Measurements from ENCODE around the gene ROBO4.

Gene ROBO4

GRCh38 chr11:124879493-124880289 lies 18.0 kb downstream of the ROBO4 start:
- ChIA-PET POLR2A (no interaction called here), CTCF (interaction anchor here (1.0 to 5.4 kb wide), 3 partner anchors 9 to 14 kb away, joined by 3 to 39 read pairs (median 5); no protein-coding TSS in a partner anchor)
- peak overlapping the region in 2 of 7 experiments; percentile 16 to 20 for H3K4me3 ChIP-seq (ENCODE audit: control insufficient read depth in 1 of 7, extremely low read depth in 1 of 7, insufficient read depth in 4 of 7, low read depth in 2 of 7, low read length in 6 of 7)
- no peak for DNase-seq
- 84% methylated on average over 5 of the region's 16 CpGs for WGBS (ENCODE audit: insufficient coverage)
- no peaks in the 10 kb centered on the region for H3K9me3 ChIP-seq (ENCODE audit: control extremely low read depth in 1 of 5, control insufficient read depth in 4 of 5, insufficient read depth in 2 of 5, low read depth in 1 of 5, low read length in 4 of 5)
- H3K27me3 ChIP-seq (replicated peaks in 2 of 5; ENCODE audit: control insufficient read depth in 4 of 5, insufficient read depth in 5 of 5, low read length in 4 of 5) = peaks cover 0 to 11% (median 9%) of the 10 kb centered on the region in 5 experiments
- peaks cover 0 to 55% (median 42%) of the 10 kb centered on the region in 4 experiments for H3K4me1 ChIP-seq (ENCODE audit: control extremely low read depth in 1 of 4, control insufficient read depth in 4 of 4, insufficient read depth in 4 of 4, low read length in 3 of 4)
- H3K27ac ChIP-seq (ENCODE audit: insufficient read depth in 1 of 2, low read depth in 1 of 2, low read length in 2 of 2, poor library complexity in 1 of 2, severe bottlenecking in 2 of 2) = no peak overlapping the region
- peaks cover 2 to 19% (median 8%) of the 10 kb centered on the region in 4 experiments for H3K36me3 ChIP-seq (ENCODE audit: control insufficient read depth in 4 of 4, insufficient read depth in 4 of 4, low read length in 3 of 4)

GRCh38 chr11:124878759-124879492 lies 18.7 kb downstream of the ROBO4 start:
- Histone ChIP-seq H3K4me3 (ENCODE audit: control insufficient read depth in 1 of 7, extremely low read depth in 1 of 7, insufficient read depth in 4 of 7, low read depth in 2 of 7, low read length in 6 of 7) (no peak overlapping the region), H3K27me3 (replicated peaks in 2 of 5; ENCODE audit: control insufficient read depth in 4 of 5, insufficient read depth in 5 of 5, low read length in 4 of 5) (peaks cover 0 to 16% (median 12%) of the 10 kb centered on the region in 5 experiments), H3K36me3 (ENCODE audit: control insufficient read depth in 4 of 4, insufficient read depth in 4 of 4, low read length in 3 of 4) (peaks cover 0 to 11% (median 5%) of the 10 kb centered on the region in 4 experiments), H3K9me3 (ENCODE audit: control extremely low read depth in 1 of 5, control insufficient read depth in 4 of 5, insufficient read depth in 2 of 5, low read depth in 1 of 5, low read length in 4 of 5) (no peaks in the 10 kb centered on the region), H3K27ac (ENCODE audit: insufficient read depth in 1 of 2, low read depth in 1 of 2, low read length in 2 of 2, poor library complexity in 1 of 2, severe bottlenecking in 2 of 2) (no peak overlapping the region), H3K4me1 (ENCODE audit: control extremely low read depth in 1 of 4, control insufficient read depth in 4 of 4, insufficient read depth in 4 of 4, low read length in 3 of 4) (peaks cover 0 to 55% (median 42%) of the 10 kb centered on the region in 4 experiments)
- POLR2A ChIA-PET = interaction anchor here (1.1 kb wide), 1 partner anchor 181 kb away, joined by 3 read pairs; no protein-coding TSS in a partner anchor
- no peak for DNase-seq
- CTCF ChIA-PET = interaction anchor here (1.0 to 5.4 kb wide), 6 partner anchors 8 to 42 kb away, joined by 3 to 39 read pairs (median 6); no protein-coding TSS in a partner anchor
- 95% methylated on average over 9 of the region's 11 CpGs for WGBS (ENCODE audit: insufficient coverage)

GRCh38 chr11:124877910-124878758 lies 19.5 kb downstream of the ROBO4 start:
- DNase-seq = no peak
- ChIA-PET POLR2A (interaction anchor here (1.1 kb wide), 1 partner anchor 182 kb away, joined by 3 read pairs; no protein-coding TSS in a partner anchor), CTCF (interaction anchor here (1.0 to 1.4 kb wide), 4 partner anchors 9 to 76 kb away, joined by 3 to 6 read pairs (median 5); partner anchors contain the start of gene CCDC15)
- peaks cover 0 to 55% (median 42%) of the 10 kb centered on the region in 4 experiments for H3K4me1 ChIP-seq (ENCODE audit: control extremely low read depth in 1 of 4, control insufficient read depth in 4 of 4, insufficient read depth in 4 of 4, low read length in 3 of 4)
- no peak overlapping the region for H3K27ac ChIP-seq (ENCODE audit: insufficient read depth in 1 of 2, low read depth in 1 of 2, low read length in 2 of 2, poor library complexity in 1 of 2, severe bottlenecking in 2 of 2)
- H3K4me3 ChIP-seq (ENCODE audit: control insufficient read depth in 1 of 7, extremely low read depth in 1 of 7, insufficient read depth in 4 of 7, low read depth in 2 of 7, low read length in 6 of 7) = peak overlapping the region in 5 of 7 experiments; percentile 2 to 89 (median 74)
- peaks cover 0 to 24% (median 17%) of the 10 kb centered on the region in 5 experiments for H3K27me3 ChIP-seq (replicated peaks in 2 of 5; ENCODE audit: control insufficient read depth in 4 of 5, insufficient read depth in 5 of 5, low read length in 4 of 5)
- H3K36me3 ChIP-seq (ENCODE audit: control insufficient read depth in 4 of 4, insufficient read depth in 4 of 4, low read length in 3 of 4) = peaks cover 0 to 8% (median 5%) of the 10 kb centered on the region in 4 experiments
- H3K9me3 ChIP-seq (ENCODE audit: control extremely low read depth in 1 of 5, control insufficient read depth in 4 of 5, insufficient read depth in 2 of 5, low read depth in 1 of 5, low read length in 4 of 5) = no peaks in the 10 kb centered on the region
- 75% methylated on average over 12 of the region's 17 CpGs for WGBS (ENCODE audit: insufficient coverage)

- peaks cover 0 to 5% (median 2%) of the 10 kb centered on the region in 4 experiments for H3K36me3 ChIP-seq (ENCODE audit: control insufficient read depth in 4 of 4, insufficient read depth in 4 of 4, low read length in 3 of 4)
- H3K9me3 ChIP-seq (ENCODE audit: control extremely low read depth in 1 of 5, control insufficient read depth in 4 of 5, insufficient read depth in 2 of 5, low read depth in 1 of 5, low read length in 4 of 5) = no peaks in the 10 kb centered on the region
- ChIA-PET CTCF (interaction anchor here (1.0 to 1.4 kb wide), 4 partner anchors 10 to 76 kb away, joined by 3 to 6 read pairs (median 5); partner anchors contain the start of gene CCDC15), POLR2A (interaction anchor here (1.1 kb wide), 1 partner anchor 182 kb away, joined by 3 read pairs; no protein-coding TSS in a partner anchor)
- H3K4me1 ChIP-seq (ENCODE audit: control extremely low read depth in 1 of 4, control insufficient read depth in 4 of 4, insufficient read depth in 4 of 4, low read length in 3 of 4) = peaks cover 0 to 55% (median 42%) of the 10 kb centered on the region in 4 experiments
- no peak overlapping the region for H3K27ac ChIP-seq (ENCODE audit: insufficient read depth in 1 of 2, low read depth in 1 of 2, low read length in 2 of 2, poor library complexity in 1 of 2, severe bottlenecking in 2 of 2)
- peaks cover 0 to 30% (median 23%) of the 10 kb centered on the region in 5 experiments for H3K27me3 ChIP-seq (replicated peaks in 2 of 5; ENCODE audit: control insufficient read depth in 4 of 5, insufficient read depth in 5 of 5, low read length in 4 of 5)
- WGBS (ENCODE audit: insufficient coverage) = 23% methylated on average over 4 of the region's 10 CpGs
- no peak for DNase-seq
- H3K4me3 ChIP-seq (ENCODE audit: control insufficient read depth in 1 of 7, extremely low read depth in 1 of 7, insufficient read depth in 4 of 7, low read depth in 2 of 7, low read length in 6 of 7) = peak overlapping the region in 6 of 7 experiments; percentile 53 to 89 (median 73)
These were observed 20.1 kb downstream of the ROBO4 start for GRCh38 chr11:124877631-124877909.

- Histone ChIP-seq H3K9me3 (ENCODE audit: control extremely low read depth in 1 of 5, control insufficient read depth in 4 of 5, insufficient read depth in 2 of 5, low read depth in 1 of 5, low read length in 4 of 5) (no peaks in the 10 kb centered on the region), H3K27ac (ENCODE audit: insufficient read depth in 1 of 2, low read depth in 1 of 2, low read length in 2 of 2, poor library complexity in 1 of 2, severe bottlenecking in 2 of 2) (peak overlapping the region; percentile 15 to 75), H3K4me1 (ENCODE audit: control extremely low read depth in 1 of 4, control insufficient read depth in 4 of 4, insufficient read depth in 4 of 4, low read length in 3 of 4) (peaks cover 0 to 55% (median 42%) of the 10 kb centered on the region in 4 experiments), H3K36me3 (ENCODE audit: control insufficient read depth in 4 of 4, insufficient read depth in 4 of 4, low read length in 3 of 4) (peaks cover 0 to 4% (median under 1%) of the 10 kb centered on the region in 4 experiments), H3K4me3 (ENCODE audit: control insufficient read depth in 1 of 7, extremely low read depth in 1 of 7, insufficient read depth in 4 of 7, low read depth in 2 of 7, low read length in 6 of 7) (peak overlapping the region; percentile 40 to 89 (median 72)), H3K27me3 (replicated peaks in 2 of 5; ENCODE audit: control insufficient read depth in 4 of 5, insufficient read depth in 5 of 5, low read length in 4 of 5) (peaks cover 0 to 35% (median 26%) of the 10 kb centered on the region in 5 experiments)
- ChIA-PET POLR2A (interaction anchor here (0.9 to 1.3 kb wide), 4 partner anchors 10 to 76 kb away, joined by 3 to 5 read pairs (median 4); no protein-coding TSS in a partner anchor), CTCF (interaction anchor here (0.5 to 2.2 kb wide), 20 partner anchors 7 to 574 kb away, joined by 3 to 19 read pairs (median 4); partner anchors contain the start of genes CCDC15, ROBO3 and ROBO4)
- no peak for DNase-seq
- WGBS (ENCODE audit: insufficient coverage) = 8% methylated on average over 24 of the region's 30 CpGs
These were observed 20.6 kb downstream of the ROBO4 start for GRCh38 chr11:124876818-124877630.

Data from common myeloid progenitor, CD34-positive (primary cell).